OCI-LY3 (cell line): Measurements from ENCODE around the gene GOLGA6L9.
"Not testable (repeated sequence)": the region's sequence is repeated elsewhere in the genome, so short reads cannot be mapped to it uniquely, and the experiment has no call there.

Source experiments
- CTCF ChIP-seq: fragments of 200-600, 300-600 bp; sonication (generic); IDR thresholded peaks from 2 replicates; pipeline ENCODE4 v1.5.1; 2014; ENCODE audit warnings: antibody characterized with exemption, low read length, low read depth
- EZH2phosphoT487 ChIP-seq: fragments of 200-600 bp; shearing (Covaris generic); IDR thresholded peaks from 2 replicates; pipeline ENCODE4 v1.6.1; 2018; ENCODE audit warnings: antibody characterized with exemption, mixed run types, low read depth

- not testable (repeated sequence) for TF ChIP-seq CTCF, EZH2phosphoT487
Observed at GRCh38 chr15:82390152-82390551, 39.5 kb upstream of the GOLGA6L9 start.
